Muscle of leg (tissue), 16 donors: ENCODE measurements around the gene SLC10A6. TPM values are rescaled to one million over a fixed set of nuclear protein-coding genes. Genes with fewer than 3 reads are reported as not detected.

Experiments
- DNase-seq: peaks from one replicate; pipeline ENCODE4 v3.0.0; 2013
- H3K27ac ChIP-seq: one replicate; pipeline ENCODE4 v1.5.1; 2013; ENCODE audit warnings: mild to moderate bottlenecking, low read length, control low read depth
- H3K27me3 ChIP-seq: one replicate; pipeline ENCODE4 v1.6.1; 2013; ENCODE audit warnings: low read length; ENCODE audit not compliant: control insufficient read depth, insufficient read depth
- H3K36me3 ChIP-seq: one replicate; pipeline ENCODE4 v1.6.1; 2013; ENCODE audit warnings: low read length; ENCODE audit not compliant: control insufficient read depth, insufficient read depth
- H3K4me1 ChIP-seq: one replicate; pipeline ENCODE4 v1.6.1; 2013; ENCODE audit warnings: low read length; ENCODE audit not compliant: control insufficient read depth, insufficient read depth
- H3K4me3 ChIP-seq: one replicate; pipeline ENCODE4 v1.5.1; 2013; ENCODE audit warnings: low read length, control low read depth
- H3K9me3 ChIP-seq: replicated peaks from 2 replicates; pipeline ENCODE4 v1.6.1; 2013; ENCODE audit warnings: low read depth, low read length; ENCODE audit not compliant: control insufficient read depth
- WGBS: methylation state at CpG from one replicate; pipeline ENCODE4 v1.1.5; 2013; ENCODE audit warnings: missing lambda C conversion rate; ENCODE audit not compliant: insufficient coverage; 5-methylcytosine and 5-hydroxymethylcytosine counted together
- long read RNA-seq, 11 donors: transcript quantifications; one replicate each; lab custom pipeline, GENCODE V29; 2026
- polyA plus RNA-seq, 8 donors: library from polyadenylated mRNA; unstranded; fragments of 120-200 nt; gene quantifications; one replicate each; pipeline versions ENCODE4 v1.2.1 to v1.2.3, GENCODE V29; 2013; ENCODE audit warnings: inconsistent platforms in 1 of 8, low replicate concordance in 1 of 8; ENCODE audit not compliant: insufficient read length in 8 of 8, insufficient read depth in 1 of 8
- total RNA-seq: library from RNA; stranded (reverse); fragments of 120-200 nt; gene quantifications from one replicate; pipeline ENCODE4 v1.2.4, GENCODE V29; 2013

The SLC10A6 gene, protein sequence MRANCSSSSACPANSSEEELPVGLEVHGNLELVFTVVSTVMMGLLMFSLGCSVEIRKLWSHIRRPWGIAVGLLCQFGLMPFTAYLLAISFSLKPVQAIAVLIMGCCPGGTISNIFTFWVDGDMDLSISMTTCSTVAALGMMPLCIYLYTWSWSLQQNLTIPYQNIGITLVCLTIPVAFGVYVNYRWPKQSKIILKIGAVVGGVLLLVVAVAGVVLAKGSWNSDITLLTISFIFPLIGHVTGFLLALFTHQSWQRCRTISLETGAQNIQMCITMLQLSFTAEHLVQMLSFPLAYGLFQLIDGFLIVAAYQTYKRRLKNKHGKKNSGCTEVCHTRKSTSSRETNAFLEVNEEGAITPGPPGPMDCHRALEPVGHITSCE
- total RNA-seq, result 0.18 TPM
- polyA plus RNA-seq, result under 1 TPM in 6 of 8 donors, not detected in 2; 0.08 to 0.23 (median 0.17) TPM
- long read RNA-seq, donor 1, result 0 reads
- long read RNA-seq, donor 2, result 0 reads
- long read RNA-seq, donor 3, result 0 reads
- long read RNA-seq, donor 4, result 0 reads
- long read RNA-seq, donor 5, result 0 reads
- long read RNA-seq, donor 6, result 0 reads
- long read RNA-seq, donor 7, result 0 reads
- long read RNA-seq, donor 8, result 0 reads
- long read RNA-seq, donor 9, result 0 reads
- long read RNA-seq, donor 10, result 0 reads
- long read RNA-seq, donor 11, result 0 reads

- DNase-seq, result peak; percentile 74
- no peaks in the 10 kb centered on the region for H3K27me3 ChIP-seq
- no peak within 1 kb of the TSS for H3K27ac ChIP-seq
- H3K9me3 ChIP-seq, result no peaks in the 10 kb centered on the region
- no peaks in the 10 kb centered on the region for H3K36me3 ChIP-seq
- WGBS, result 57% methylated on average over 5 of the region's 11 CpGs
- no peak within 1 kb of the TSS for H3K4me3 ChIP-seq
- peaks cover 3% of the 10 kb centered on the region for H3K4me1 ChIP-seq
Observed at GRCh38 chr4:86848732-86849619, at the start of gene SLC10A6. Gene SLC10A6 (minus strand): TSS chr4:86849384. CDS start chr4:86849115, 269 bp downstream.

DNA sequence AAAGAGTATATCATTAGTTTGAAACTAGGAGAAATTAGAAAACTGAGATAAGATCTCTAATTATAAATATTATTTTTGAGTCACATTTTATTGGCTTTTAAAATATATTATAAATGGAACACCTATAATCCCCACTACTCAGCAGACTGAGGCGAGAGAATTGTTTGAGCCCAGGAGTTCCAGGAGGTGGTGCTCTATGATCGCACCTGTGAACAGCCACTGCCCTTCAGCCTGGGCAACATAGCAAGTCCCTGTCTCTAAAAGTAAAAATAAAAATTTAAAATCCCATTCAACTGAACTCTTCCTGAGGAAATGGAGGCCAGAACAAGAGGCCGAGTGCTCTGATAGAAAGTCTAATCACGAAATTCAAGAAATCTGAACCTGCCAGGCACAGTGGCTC is 49.4 kb upstream of the SLC10A6 start:
- Histone ChIP-seq H3K4me3 (no peak overlapping the region), H3K9me3 (no peaks in the 10 kb centered on the region), H3K36me3 (no peaks in the 10 kb centered on the region), H3K27ac (no peak overlapping the region), H3K4me1 (no peaks in the 10 kb centered on the region), H3K27me3 (no peaks in the 10 kb centered on the region)
- no peak for DNase-seq
- WGBS, result 77% methylated on average over 2 of the region's 4 CpGs

DNA sequence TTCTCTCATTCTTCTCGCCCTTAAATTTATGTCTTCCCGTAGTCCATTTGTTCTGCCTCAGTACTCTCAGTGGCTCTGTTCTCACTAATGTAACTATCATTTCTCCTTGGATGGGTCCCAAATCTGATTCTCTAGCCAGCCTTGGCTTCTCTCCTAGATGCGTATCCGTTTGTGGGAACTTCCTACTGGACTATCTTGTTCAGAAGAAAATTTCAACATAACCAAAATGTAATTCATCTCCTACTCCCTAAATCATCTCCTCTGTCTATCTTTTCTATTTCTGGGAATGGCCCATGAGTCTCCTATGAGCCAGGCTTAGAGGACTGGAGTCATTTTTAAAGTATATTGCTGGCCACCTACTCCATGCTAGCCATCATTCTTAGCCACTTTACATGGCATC is 47.4 kb upstream of the SLC10A6 start:
- H3K27me3 ChIP-seq, result peaks cover 12% of the 10 kb centered on the region
- H3K27ac ChIP-seq, result no peak overlapping the region
- 48% methylated on average over 3 of the region's 4 CpGs for WGBS
- no peaks in the 10 kb centered on the region for H3K9me3 ChIP-seq
- DNase-seq, result no peak
- no peak overlapping the region for H3K4me3 ChIP-seq
- peaks cover 6% of the 10 kb centered on the region for H3K4me1 ChIP-seq
- H3K36me3 ChIP-seq, result no peaks in the 10 kb centered on the region

- Histone ChIP-seq H3K27ac (no peak overlapping the region), H3K27me3 (peaks cover 12% of the 10 kb centered on the region), H3K9me3 (no peaks in the 10 kb centered on the region), H3K4me1 (peaks cover 6% of the 10 kb centered on the region), H3K36me3 (no peaks in the 10 kb centered on the region), H3K4me3 (no peak overlapping the region)
- WGBS, result 60% methylated on average over 1 of the region's 6 CpGs
- peak; percentile 84 for DNase-seq
Observed at GRCh38 chr4:86895692-86896488, 46.7 kb upstream of the SLC10A6 start.

GRCh38 chr4:86894455-86894854 is 45.3 kb upstream of the SLC10A6 start:
- peaks cover 12% of the 10 kb centered on the region for H3K27me3 ChIP-seq
- no peaks in the 10 kb centered on the region for H3K9me3 ChIP-seq
- peaks cover 6% of the 10 kb centered on the region for H3K4me1 ChIP-seq
- no peak overlapping the region for H3K27ac ChIP-seq
- no peak overlapping the region for H3K4me3 ChIP-seq
- H3K36me3 ChIP-seq, result no peaks in the 10 kb centered on the region
- no peak for DNase-seq

DNA sequence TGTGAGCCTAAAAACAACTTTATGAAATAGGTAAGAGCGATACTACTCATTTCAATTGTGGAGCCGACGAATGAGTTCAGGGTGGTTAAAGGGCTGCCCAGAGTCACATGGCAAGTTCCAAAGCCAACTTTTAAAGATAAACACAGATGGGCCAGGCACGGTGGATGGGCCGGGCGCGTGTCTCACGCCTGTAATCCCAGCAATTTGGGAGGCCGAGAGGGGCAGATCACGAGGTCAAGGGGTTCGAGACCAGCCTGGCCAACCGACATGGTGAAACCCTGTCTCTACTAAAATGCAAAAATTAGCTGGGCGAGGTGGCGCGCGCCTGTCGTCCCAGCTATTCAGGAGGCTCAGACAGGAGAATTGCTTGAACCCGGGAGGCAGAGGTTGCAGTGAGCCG is 44.0 kb upstream of the SLC10A6 start:
- 90% methylated on average over 14 of the region's 19 CpGs for WGBS
- no peak for DNase-seq
- H3K36me3 ChIP-seq, result no peaks in the 10 kb centered on the region
- H3K27ac ChIP-seq, result no peak overlapping the region
- peaks cover 12% of the 10 kb centered on the region for H3K27me3 ChIP-seq
- peaks cover 6% of the 10 kb centered on the region for H3K4me1 ChIP-seq
- no peak overlapping the region for H3K4me3 ChIP-seq
- no peaks in the 10 kb centered on the region for H3K9me3 ChIP-seq

GRCh38 chr4:86892636-86892960 is 43.4 kb upstream of the SLC10A6 start:
- no peak overlapping the region for H3K27ac ChIP-seq
- no peaks in the 10 kb centered on the region for H3K36me3 ChIP-seq
- peaks cover 12% of the 10 kb centered on the region for H3K27me3 ChIP-seq
- DNase-seq, result no peak
- peak overlapping the region; percentile 66 for H3K4me3 ChIP-seq
- H3K9me3 ChIP-seq, result no peaks in the 10 kb centered on the region
- peaks cover 6% of the 10 kb centered on the region for H3K4me1 ChIP-seq
- WGBS, result 4% methylated on average over 6 of the region's 13 CpGs

DNA sequence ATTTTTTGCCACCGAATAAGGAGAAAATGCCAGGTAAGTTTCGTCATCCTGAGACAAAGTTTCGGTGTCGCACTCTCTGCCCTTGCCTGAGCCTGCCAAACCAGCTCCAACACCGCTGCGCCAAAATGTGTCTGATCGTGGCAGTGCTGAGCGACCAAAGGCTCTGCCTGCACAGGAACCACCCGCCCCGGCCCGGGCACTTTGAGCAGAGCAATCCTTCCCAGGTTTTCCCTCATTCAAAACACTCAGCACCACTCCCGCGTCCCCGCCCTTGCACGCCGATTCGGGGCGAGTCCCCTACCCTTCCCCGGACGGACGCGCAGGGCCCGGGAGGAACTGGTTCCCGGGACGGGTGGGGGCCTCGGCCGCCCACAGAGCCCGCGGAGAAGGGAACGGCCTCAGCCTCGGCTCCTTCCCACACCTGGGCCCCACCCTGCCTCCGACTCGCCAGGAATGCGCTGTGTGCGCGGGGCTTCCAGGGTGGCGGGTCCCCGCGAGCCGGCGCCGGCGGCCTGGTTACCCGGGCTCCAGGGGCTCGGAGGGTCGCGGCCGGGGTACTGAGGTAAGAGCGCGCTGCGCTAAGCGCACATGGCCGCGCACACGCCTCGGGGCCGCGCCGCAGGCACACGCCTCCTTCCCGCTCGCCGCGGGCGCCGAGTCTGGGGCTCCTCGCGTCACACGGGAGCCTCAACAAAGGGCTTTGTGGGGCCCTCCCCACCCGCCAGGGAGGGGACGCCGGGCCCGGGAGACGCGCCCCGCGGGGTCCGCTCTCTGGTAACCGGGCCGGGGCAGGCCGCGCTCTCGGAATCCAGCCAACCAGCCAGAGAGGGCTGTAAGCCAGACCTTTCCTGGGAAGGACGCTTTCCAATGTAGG is 42.8 kb upstream of the SLC10A6 start, which contains the start of gene C4orf36:
Gene C4orf36 (minus strand): TSS at position 661 of the 874 bp plus-strand sequence. CDS start 902 bp downstream, outside the sequence.
- no peaks in the 10 kb centered on the region for H3K9me3 ChIP-seq
- H3K4me1 ChIP-seq, result peaks cover 6% of the 10 kb centered on the region
- under 1% methylated on average over 83 of the region's 84 CpGs for WGBS
- peak; percentile 72 for DNase-seq
- H3K4me3 ChIP-seq, result peak within 1 kb of the TSS; percentile 66
- peaks cover 12% of the 10 kb centered on the region for H3K27me3 ChIP-seq
- H3K36me3 ChIP-seq, result no peaks in the 10 kb centered on the region
- H3K27ac ChIP-seq, result no peak within 1 kb of the TSS

GRCh38 chr4:86890790-86891189 is 41.6 kb upstream of the SLC10A6 start:
- no peak overlapping the region for H3K27ac ChIP-seq
- no peaks in the 10 kb centered on the region for H3K9me3 ChIP-seq
- H3K4me3 ChIP-seq, result no peak overlapping the region
- DNase-seq, result no peak
- WGBS, result 14% methylated on average over 3 of the region's 7 CpGs
- peaks cover 12% of the 10 kb centered on the region for H3K27me3 ChIP-seq
- H3K36me3 ChIP-seq, result no peaks in the 10 kb centered on the region
- peaks cover 6% of the 10 kb centered on the region for H3K4me1 ChIP-seq
